ENCODE results near the gene ZNF705A. TPM values are rescaled to one million over a fixed set of nuclear protein-coding genes. Genes with fewer than 3 reads are reported as not detected.
A peak's percentile ranks its signal among the peaks of the same experiment; 100 is the strongest.
"Not testable (repeated sequence)": the region's sequence is repeated elsewhere in the genome, so short reads cannot be mapped to it uniquely, and the experiment has no call there.

ZNF705A gene
- polyA plus RNA-seq (ENCODE audit: insufficient read length in 3 of 3): not detected

GRCh38 chr12:8156845-8157244, at the start of gene ZNF705A:
Gene ZNF705A, plus strand, starts transcription at chr12:8157015. Its CDS starts 15,611 bp downstream, at chr12:8172626.
- DNase-seq (ENCODE audit: low read depth in 3 of 3, low spot score in 2 of 3): no peak

GRCh38 chr12:8108808-8109398, 47.9 kb upstream of the ZNF705A start:
- peak; percentile 45 to 68 (median 52) for DNase-seq (ENCODE audit: low read depth in 3 of 3, low spot score in 2 of 3)

- DNase-seq (ENCODE audit: low read depth in 3 of 3, low spot score in 2 of 3): not testable (repeated sequence)
Measured at GRCh38 chr12:8113117-8113516, 43.7 kb upstream of the ZNF705A start.

GRCh38 chr12:8120072-8120713, 36.6 kb upstream of the ZNF705A start:
- DNase-seq (ENCODE audit: low read depth in 3 of 3, low spot score in 2 of 3): no peak

- no peak for DNase-seq (ENCODE audit: low read depth in 3 of 3, low spot score in 2 of 3)
Measured at GRCh38 chr12:8123124-8123912, 33.5 kb upstream of the ZNF705A start, which contains the start of gene CLEC4A. Gene CLEC4A, plus strand, starts transcription at chr12:8123617. Its CDS starts 262 bp downstream, at chr12:8123879.

- DNase-seq (ENCODE audit: low read depth in 3 of 3, low spot score in 2 of 3): no peak
Measured at GRCh38 chr12:8127138-8127537, 29.7 kb upstream of the ZNF705A start.

- DNase-seq (ENCODE audit: low read depth in 3 of 3, low spot score in 2 of 3): not testable (repeated sequence)
Measured at GRCh38 chr12:8133636-8134397, 23.0 kb upstream of the ZNF705A start.

GRCh38 chr12:8134398-8134930, 22.4 kb upstream of the ZNF705A start:
- not testable (repeated sequence) for DNase-seq (ENCODE audit: low read depth in 3 of 3, low spot score in 2 of 3)

- DNase-seq (ENCODE audit: low read depth in 3 of 3, low spot score in 2 of 3): not testable (repeated sequence)
Measured at GRCh38 chr12:8141647-8142046, 15.2 kb upstream of the ZNF705A start.

- no peak for DNase-seq (ENCODE audit: low read depth in 3 of 3, low spot score in 2 of 3)
Measured at GRCh38 chr12:8143261-8143660, 13.6 kb upstream of the ZNF705A start.

- DNase-seq (ENCODE audit: low read depth in 3 of 3, low spot score in 2 of 3): peak in 2 of 3 donors; percentile 15 to 19
Measured at GRCh38 chr12:8145754-8146441, 10.9 kb upstream of the ZNF705A start.

- no peak for DNase-seq (ENCODE audit: low read depth in 3 of 3, low spot score in 2 of 3)
Measured at GRCh38 chr12:8146442-8146771, 10.4 kb upstream of the ZNF705A start.

GRCh38 chr12:8154526-8154925, 2.3 kb upstream of the ZNF705A start:
- DNase-seq (ENCODE audit: low read depth in 3 of 3, low spot score in 2 of 3): no peak

- no peak for DNase-seq (ENCODE audit: low read depth in 3 of 3, low spot score in 2 of 3)
Measured at GRCh38 chr12:8156416-8156815, 399 bp upstream of the ZNF705A start.

- DNase-seq (ENCODE audit: low read depth in 3 of 3, low spot score in 2 of 3): no peak
Measured at GRCh38 chr12:8157484-8158198, 826 bp downstream of the ZNF705A start.

GRCh38 chr12:8172911-8173310, 16.1 kb downstream of the ZNF705A start:
- not testable (repeated sequence) for DNase-seq (ENCODE audit: low read depth in 3 of 3, low spot score in 2 of 3)

- peak in 2 of 3 donors; percentile 24 to 48 for DNase-seq (ENCODE audit: low read depth in 3 of 3, low spot score in 2 of 3)
Measured at GRCh38 chr12:8179989-8180585, 23.3 kb downstream of the ZNF705A start.

- not testable (repeated sequence) for DNase-seq (ENCODE audit: low read depth in 3 of 3, low spot score in 2 of 3)
Measured at GRCh38 chr12:8181271-8181670, 24.5 kb downstream of the ZNF705A start.

GRCh38 chr12:8182923-8183322, 26.1 kb downstream of the ZNF705A start:
- DNase-seq (ENCODE audit: low read depth in 3 of 3, low spot score in 2 of 3): not testable (repeated sequence)

Measured in right renal cortex interstitium (tissue), 3 donors.